Measurements from ENCODE around the gene CACNA1H.
A peak's percentile ranks its signal among the peaks of the same experiment; 100 is the strongest.

DNA sequence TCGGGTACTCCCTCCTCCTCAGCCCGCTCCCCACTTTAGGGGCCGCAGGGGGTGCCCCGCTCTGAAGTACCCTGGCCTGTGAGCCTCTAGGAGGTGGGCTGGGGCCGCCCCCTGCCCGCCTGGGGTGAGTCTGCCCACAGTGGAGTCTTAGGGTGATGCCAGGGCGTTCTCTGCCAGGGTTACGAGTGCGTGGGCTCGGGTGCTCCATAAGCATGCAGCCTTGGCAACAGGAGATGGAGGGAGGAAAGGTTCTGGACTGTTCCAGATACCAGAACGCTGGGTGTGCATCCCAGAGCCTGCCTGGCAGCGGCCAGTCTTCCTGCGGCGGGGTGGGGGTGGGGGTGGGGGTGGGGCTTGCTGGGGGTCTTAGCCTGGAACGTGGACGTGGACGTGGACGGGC, 15.9 kb downstream of the CACNA1H start:
- TF ChIP-seq POLR2A (IDR thresholded peaks at IDR 0.05; ENCODE audit: low read depth) (no peak), POLR2AphosphoS5 (IDR thresholded peaks at IDR 0.05) (peak in 1 of 2 donors; percentile 4)
- TF ChIP-seq, protein P1, sequence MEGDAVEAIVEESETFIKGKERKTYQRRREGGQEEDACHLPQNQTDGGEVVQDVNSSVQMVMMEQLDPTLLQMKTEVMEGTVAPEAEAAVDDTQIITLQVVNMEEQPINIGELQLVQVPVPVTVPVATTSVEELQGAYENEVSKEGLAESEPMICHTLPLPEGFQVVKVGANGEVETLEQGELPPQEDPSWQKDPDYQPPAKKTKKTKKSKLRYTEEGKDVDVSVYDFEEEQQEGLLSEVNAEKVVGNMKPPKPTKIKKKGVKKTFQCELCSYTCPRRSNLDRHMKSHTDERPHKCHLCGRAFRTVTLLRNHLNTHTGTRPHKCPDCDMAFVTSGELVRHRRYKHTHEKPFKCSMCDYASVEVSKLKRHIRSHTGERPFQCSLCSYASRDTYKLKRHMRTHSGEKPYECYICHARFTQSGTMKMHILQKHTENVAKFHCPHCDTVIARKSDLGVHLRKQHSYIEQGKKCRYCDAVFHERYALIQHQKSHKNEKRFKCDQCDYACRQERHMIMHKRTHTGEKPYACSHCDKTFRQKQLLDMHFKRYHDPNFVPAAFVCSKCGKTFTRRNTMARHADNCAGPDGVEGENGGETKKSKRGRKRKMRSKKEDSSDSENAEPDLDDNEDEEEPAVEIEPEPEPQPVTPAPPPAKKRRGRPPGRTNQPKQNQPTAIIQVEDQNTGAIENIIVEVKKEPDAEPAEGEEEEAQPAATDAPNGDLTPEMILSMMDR (IDR thresholded peaks at IDR 0.05) = no peak
